ENCODE measurements around the gene HOXD11.

HOXD11 gene

DNA sequence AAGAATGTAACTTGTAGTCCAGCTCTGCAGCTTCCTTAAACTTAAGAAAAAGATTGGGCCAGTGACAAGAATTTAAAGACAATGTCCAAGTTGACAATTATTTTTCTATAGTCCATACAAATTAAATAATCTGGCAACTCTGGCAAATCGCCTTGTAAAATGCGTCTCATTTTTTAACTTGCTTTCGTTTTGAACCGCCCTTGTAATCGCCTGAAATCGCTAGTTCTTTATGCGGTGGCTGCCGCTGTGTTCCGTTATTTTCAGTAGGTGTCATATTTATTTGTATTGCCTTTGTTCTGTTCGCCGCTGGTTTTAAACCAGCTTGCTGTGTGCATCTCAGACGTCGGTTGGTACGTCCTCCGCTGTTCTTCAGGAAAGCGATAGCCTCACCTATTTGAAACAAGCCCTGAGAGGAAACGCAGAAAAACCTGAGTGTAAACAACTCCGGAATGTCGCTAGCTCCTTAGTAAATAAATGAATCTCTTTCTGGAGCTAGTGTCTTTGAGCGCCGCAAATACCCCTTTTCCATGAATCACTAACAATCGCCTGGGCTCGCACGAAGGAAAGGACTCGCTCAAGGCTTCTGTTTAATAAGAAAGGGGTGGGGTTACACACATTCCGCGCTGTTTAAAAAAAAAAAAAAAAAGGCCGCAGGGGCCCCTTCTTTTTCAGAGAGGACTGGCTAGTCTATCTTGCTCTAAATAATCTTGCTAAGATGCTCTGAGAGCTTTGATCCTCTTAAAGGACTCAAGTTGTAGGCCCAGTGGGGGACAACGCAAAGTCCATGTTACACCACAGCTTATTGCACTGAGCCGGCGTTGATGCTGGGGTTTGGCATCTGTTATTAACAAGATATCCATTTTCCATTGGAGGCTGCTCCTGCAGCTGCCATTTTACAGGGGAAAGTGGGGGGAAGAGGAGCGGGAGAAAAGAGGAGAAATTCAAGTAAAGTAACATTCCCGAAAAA is 25.4 kb downstream of the HOXD11 start:
- no peak for DNase-seq (ENCODE audit: low spot score)

DNA sequence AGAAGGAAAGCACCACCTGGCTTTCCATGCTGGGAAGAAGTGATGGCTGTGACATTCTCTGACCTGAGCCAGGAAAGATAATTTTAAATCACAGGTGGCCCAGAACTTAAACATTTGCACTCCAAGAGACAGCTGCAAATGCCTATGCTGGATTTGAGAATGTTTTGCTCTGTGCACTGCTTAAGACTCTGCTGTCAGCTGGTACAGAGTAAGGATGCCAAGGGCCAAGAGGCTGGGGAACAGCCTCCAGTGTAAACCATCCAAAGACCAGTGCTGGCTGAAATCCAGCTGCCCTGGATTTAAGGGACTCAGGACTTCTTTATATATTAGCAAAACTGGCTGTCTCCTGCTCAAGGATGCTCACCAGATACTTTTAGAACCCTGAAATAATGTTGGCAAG is 26.3 kb downstream of the HOXD11 start:
- DNase-seq (ENCODE audit: low spot score), result no peak

DNA sequence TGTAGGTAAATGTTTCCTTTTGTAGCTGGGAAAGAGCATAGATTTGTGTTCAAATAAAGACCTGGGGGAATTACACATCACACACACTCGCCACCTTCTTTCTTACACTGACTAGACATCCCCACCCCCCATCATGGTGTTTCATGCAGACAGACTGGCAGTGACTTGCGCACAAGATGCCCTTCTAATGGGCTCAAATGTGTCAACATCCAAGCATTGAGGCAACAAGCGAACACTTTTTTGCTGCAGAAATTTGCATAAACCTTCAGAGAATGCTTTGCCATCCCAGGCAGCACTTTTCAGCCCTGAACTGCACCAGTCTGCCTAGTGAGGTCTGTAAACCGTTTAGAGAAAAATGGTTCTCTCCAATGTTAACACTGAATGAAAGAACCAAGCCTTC is 27.0 kb downstream of the HOXD11 start:
- DNase-seq (ENCODE audit: low spot score), result no peak

DNA sequence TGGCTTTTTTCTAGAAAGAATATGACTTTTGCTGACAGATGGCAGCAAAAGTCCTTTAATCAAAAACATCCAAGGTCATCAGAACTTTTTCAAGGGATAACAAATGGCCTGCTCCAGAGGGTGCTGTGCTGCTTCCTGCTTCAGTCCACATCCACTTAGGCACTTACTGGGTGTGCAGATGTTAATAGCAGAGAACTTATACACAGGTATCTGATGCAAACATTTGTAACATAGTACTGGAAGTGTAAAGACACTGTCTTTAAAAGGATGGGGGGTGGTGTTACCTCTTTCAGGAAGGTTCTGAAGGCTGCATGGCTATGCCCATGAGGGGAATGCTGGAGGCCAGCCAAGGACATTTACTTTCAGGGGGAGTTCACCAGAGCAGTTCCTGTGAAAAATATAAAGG is 28.0 kb downstream of the HOXD11 start:
- no peak for DNase-seq (ENCODE audit: low spot score)

DNA sequence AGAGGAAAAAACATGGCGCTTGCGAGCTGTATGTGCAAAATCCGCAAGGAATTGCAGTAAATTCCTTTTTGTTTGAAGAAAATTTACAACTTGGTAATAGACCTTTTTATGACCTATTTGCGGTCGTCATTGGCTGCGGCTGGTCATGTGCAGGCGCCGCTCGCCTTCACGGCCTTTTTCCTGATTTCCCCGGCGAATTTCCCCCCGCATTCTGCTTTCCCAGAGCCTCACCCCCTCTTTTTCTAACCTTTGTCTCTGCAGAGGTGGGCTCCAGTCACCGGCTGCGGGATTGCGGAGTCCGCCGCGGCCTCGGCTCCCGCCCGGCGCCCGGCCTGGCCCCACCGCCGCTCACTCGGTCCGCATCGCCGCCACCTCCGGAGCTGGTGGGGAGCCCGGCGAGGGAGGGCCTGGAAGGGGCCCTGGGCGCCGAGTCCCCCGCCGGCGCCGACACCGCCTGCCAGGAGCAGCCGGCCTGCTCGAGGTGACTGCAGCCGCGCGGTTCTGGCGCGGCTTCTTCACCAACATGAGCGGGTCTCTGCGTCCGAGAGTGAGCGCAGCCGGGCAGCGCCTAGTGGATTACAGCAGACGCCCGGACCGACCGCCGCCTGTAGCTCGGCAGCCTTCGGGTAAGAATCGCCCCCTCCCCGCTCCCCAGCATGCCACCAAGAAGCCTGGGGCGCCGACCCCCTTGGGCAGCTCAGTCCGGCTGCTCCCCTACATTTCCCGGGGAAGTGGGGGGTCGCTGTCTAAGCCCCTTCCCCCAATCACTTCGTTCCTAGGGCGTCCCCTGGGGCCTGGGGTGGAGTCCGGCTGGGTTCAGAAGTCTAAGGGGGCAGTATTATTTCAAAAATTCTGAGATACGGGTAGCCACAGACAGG is 29.5 kb downstream of the HOXD11 start:
- DNase-seq (ENCODE audit: low spot score), result no peak

DNA sequence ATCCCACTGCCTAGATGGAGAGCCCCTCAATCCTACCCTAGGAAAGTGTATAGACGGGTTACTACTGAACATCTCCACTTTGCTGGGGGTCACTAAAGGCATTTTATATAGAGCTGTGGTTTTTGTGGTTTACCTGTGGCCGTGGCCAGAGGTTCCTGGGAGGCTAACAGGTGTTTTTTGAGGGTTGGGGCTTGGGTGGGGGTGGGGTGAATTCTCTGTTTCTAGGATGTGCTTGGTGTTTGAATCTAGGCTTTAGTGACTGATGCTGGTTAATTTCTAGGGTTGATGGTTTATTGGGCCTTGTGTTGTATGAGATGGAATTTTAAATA is 30.1 kb downstream of the HOXD11 start:
- DNase-seq (ENCODE audit: low spot score), result no peak

DNA sequence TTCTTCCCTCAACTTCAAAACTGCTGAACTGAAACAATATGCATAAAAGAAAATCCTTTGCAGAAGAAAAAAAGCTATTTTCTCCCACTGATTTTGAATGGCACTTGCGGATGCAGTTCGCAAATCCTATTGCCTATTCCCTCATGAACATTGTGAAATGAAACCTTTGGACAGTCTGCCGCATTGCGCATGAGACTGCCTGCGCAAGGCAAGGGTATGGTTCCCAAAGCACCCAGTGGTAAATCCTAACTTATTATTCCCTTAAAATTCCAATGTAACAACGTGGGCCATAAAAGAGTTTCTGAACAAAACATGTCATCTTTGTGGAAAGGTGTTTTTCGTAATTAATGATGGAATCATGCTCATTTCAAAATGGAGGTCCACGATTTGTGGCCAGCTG is 30.8 kb downstream of the HOXD11 start:
- no peak for DNase-seq (ENCODE audit: low spot score)

DNA sequence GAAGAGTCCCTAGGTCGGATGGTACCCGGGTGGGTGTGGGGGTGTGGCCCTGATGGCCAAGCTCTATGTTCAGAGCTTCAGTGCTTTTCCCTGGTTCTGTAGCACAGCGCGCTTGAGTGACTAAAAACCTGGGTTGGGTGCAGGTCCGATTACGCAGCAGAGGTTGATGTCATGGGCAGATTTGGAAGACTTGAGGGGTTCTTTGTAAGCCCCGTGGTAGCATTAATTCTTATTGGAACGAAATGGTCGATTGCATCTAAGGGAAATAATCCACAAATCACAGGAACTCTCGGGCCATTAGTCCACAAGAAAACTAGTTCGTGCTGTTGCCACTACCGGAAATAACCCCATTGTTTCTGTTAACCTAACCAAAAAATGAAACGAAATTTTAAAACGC is 31.4 kb downstream of the HOXD11 start:
- DNase-seq (ENCODE audit: low spot score), result no peak

DNA sequence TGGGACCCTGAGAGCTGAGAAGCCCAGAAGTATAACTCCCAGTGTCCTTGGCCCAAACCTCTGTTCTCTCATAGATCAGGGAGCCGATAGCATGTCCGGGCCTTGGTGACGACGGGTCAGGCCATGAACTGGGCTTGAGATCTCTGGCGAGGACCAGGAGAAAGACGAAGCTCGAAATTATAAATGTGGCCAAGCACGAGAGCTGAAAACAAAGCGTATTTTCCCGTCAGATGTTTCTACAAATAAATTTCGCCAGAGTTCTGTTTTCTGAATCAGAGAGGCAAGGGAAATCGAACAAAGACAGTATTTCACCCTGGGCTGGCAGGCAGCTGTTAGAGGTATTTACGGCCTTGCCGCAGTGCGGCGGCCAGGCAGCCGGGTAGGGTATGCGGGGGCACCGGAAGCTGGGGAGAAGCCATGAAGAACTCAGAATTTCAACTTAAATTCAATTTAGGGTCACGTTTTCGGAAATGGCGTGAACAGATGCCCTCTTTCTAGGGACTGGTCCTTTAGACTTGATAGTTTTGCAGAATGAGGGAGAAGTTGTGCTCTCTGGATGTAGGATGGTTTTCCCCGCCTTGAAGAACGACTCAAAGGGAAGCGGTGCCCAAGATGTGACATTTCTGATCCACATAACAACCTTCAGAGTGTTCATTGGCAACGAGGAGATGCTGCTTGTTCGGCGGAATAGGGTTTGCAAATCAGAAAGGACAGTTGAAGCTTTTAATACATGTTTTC is 32.0 kb downstream of the HOXD11 start:
- peak; percentile 52 for DNase-seq (ENCODE audit: low spot score)

DNA sequence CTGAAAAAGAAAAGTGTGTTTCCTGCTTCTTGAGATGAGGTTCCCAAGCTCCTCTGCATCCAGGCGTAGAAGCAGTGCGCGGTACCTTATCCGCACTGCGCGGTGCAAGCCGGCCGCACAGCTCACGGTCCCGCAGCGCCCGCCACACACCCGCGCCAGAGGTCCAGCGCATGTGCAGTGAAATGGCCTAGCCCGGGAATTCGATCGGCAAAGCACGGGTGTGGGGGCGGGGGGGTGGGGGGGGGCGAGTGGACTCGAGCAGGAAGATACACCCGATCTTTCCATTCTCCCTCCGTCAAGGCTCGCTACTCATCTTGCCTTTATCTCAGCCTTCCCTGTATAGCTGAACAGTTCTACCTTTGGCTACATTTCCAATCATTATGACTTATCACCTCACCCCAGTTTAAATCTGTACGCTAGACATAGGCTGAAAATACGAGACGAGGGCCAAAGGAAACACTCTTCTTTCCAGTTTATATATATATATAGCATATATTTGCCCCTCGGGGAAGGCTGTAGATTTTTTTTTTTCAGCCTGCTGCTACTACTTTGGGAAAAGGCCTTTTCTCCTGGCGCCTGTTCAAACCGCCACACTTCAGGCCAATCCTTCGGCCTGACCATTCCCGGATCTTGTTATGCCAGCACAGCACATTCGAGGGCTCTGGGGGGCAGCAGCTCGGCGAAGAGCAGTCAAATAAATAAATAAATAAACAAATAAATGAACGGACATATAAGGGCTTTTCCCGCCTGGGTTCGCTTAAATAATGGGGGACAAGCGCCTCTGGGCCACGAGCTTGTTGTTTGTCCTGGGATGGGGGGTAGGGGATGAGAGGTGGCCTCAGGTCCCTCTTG is 32.8 kb downstream of the HOXD11 start:
- DNase-seq (ENCODE audit: low spot score), result no peak

DNA sequence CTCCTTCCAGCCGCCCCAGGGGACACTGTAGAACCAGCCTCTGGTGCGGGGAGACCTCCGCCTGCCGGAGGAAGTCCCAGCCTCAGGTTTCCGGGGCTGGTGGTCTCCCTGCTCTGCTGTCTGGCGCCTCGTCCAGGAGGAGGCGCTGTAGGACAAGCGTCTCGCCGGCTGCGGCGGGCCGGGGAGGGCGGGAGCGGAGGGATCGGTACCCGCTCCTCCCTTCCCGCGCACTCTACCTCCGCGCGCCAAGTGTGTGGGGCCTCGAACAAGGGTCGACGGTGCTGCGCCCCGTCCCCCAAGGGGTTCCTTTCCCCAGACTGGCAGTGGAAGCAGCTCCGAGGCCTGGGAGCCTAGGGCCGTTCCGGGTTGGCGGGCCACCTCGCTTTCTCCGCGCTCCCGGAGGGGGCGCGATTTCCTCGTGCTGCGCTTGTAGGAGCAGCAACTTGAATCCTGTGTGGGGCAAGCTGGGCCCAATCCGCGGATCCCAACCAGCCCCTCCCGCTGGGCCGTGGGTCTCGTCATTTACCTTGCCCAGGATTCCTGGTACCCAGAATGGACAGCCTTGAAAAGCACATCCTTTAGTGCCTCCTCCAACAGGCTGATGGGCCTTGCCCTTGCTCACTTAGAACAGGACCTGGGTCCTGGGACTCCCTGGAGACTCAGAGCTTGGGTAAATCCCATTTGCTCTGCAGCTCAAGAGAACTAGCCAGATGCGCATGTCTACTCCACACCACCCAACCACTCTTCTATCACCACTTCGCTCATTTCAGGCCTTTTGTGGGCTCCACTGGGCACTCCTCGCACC is 33.6 kb downstream of the HOXD11 start:
- DNase-seq (ENCODE audit: low spot score), result peak; percentile 77

DNA sequence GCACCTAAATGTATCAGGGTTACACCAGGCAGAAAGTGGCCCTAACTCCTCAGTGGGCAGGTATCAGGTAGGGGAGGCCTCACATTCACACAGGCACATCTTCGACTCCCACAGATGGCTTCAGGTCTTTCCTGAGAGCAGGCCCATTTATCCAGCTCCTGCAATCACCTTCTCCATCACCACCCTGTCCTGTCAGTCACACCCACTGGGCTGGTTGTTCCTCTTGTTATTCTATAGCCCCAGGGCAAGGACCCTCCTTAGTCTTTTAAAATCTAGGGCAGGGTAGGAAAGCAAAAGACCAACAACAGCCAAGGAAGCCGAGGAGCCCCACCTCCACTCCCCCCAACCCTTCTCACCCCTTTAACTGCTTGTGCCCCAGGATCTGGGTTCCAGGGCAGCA is 35.2 kb downstream of the HOXD11 start:
- DNase-seq (ENCODE audit: low spot score), result no peak

DNA sequence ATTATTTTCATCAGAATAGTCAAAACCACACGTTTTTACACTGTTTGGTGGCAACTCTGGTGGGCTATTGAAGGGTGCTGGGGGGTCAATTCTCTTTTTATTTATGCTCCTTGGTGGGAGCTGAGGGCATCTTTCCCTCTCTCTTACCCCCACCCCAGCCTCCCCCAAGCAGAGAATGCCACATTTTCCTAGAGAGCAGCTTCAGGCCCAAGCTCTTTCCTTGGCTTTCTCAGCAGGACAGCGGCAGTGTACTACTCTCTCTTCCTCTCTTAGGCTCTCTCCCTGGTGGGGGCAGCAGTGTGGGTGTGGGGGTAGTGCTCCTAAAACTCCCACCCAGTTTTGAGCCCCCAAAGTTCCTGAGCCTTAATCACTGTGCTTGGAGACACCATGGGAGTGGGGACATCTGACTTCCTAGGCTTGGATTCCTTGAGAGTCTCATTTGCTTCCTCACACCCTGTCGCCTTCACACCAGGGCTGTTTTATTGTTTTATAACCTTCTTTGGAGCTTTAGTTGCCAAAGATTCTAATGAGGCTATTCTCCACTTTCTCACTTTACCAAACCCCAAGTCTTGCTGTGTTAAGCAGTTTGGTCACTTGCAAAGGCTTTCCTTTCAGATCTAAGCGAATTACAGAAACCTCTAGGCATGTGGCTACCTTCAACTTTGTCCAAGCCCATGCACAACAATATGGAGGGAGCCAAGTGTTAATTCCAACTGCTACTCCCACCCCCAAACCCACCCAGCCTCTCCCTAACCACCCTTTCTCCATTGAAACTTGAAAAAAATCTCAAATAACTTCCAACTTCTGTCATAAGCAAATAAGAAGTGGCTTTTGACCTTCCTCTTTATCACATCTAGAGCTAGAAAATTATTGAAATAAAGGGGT is 38.2 kb downstream of the HOXD11 start:
- no peak for DNase-seq (ENCODE audit: low spot score)

DNA sequence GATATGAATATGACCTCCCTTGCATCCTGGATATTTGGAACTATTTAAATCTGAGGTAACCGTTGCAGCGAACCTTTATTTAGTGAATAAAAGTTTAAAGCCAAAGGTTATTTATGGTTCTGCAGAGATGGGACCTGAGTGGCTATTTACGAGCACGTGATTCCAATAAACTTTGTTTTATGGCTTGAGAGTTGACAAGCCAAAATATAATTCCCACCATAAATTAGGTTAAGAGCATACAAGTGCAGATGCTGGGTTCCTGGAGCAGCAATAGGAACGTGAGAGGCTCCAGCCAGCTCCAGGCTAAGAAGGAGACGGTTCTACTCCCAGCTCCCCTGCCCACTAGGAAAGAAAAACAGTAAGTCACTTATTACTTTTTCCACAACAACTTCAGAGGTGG is 39.0 kb downstream of the HOXD11 start:
- DNase-seq (ENCODE audit: low spot score), result no peak

DNA sequence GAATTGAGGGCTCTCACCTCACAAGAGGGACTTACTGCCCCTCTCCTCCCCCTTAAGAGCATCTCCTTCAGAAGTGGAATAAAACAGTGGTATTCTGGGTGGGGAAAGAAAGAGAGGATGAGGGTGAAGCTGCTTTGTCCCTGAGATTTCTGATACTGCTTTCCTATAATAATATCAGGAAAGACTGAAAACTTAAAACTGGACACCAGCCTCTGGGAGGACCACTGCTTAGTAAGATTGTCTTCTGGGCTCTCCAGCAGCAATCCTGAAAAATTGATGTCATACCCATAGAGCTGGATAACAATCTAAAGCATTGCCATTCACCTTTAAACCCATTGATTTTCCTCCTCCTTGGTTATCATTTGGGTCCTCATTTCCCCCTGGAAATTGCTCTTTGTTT is 39.6 kb downstream of the HOXD11 start:
- no peak for DNase-seq (ENCODE audit: low spot score)

DNA sequence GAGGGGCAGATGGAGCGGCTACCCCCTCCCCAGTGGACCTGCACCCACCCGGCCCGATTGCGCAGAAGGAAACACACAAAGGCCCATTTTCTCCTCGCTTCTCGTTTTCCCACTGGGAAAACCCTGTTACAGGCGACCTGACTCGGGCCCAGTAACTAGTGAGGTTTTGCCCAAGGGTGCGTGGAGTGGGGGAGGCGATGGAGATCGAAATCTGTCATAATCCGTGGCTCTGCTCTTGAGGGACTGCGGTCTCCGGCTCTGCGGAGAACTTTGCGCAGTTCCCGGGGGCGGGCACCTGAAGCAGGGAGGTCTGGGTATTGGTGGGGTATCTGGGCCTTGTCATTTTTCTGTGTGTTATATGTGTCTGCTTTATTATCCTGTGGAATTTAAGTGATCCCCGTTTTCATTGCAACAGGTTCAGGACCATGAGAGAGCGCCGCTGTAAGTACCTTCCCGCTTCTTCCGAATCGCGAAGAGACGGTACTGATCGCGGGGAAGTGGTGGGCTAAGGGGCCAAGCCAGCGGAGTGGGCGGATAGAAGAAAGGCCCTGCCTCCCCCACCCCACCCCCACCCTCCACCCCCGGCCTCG is 40.2 kb downstream of the HOXD11 start:
- no peak for DNase-seq (ENCODE audit: low spot score)

DNA sequence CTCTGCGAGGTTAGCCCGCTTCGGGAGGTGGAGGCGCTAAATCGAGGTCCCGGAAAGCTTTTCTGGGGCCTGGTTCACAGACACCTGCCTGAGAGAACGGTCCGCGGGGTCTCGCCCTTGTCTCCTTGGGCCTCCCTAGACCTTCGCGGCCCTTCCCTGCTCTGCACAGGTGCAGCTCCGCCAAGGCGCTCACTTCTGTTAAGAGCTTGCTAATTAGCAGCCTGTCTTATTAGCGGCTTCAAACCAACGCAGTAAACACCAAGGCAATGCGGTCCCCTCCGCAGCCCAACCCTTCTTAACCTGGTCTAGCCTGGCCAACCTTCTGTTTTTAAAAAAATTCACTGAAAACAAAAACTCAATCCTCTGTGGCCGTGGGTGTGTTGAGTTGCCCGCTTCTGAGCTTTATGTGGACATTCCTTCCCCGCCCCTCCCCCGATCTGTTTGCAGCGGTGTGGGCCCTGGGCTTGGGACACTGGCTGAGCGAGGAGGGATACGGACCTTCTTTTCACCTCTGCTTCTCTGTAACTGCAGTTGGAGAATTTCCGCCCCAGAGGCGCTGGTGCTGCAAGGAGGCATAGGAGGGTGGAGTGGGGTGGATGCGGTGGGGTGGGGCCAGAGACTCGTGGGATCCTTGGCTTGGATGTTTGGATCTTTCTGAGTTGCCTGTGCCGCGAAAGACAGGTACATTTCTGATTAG is 40.9 kb downstream of the HOXD11 start:
- DNase-seq (ENCODE audit: low spot score), result no peak

DNA sequence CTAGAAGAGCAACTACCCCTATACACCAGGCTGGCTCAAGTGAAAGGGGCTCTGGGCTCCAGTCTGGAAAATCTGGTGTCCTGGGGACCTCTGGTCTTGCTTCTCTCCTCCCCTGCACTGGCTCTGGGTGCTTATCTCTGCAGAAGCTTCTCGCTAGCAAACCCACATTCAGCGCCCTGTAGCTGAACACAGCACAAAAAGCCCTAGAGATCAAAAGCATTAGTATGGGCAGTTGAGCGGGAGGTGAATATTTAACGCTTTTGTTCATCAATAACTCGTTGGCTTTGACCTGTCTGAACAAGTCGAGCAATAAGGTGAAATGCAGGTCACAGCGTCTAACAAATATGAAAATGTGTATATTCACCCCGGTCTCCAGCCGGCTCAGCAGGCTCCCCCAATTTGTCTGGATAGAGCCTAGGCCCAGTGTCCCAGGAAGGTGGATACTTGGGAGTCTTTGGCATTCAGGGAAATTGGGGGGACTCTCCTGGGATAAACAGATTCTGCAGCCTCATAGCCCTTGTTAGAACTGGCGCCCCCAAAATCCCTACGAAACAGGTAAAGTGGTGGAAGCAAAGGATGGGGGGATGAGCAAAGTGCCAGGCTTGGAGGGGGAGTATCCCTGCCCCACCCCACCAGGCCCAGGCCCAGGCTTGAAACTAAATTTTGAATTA is 41.8 kb downstream of the HOXD11 start:
- no peak for DNase-seq (ENCODE audit: low spot score)

All from COLO829 (cell line).